ENCODE measurements around the gene SNRNP200.
A peak's percentile ranks its signal among the peaks of the same experiment; 100 is the strongest.

Gene SNRNP200

DNA sequence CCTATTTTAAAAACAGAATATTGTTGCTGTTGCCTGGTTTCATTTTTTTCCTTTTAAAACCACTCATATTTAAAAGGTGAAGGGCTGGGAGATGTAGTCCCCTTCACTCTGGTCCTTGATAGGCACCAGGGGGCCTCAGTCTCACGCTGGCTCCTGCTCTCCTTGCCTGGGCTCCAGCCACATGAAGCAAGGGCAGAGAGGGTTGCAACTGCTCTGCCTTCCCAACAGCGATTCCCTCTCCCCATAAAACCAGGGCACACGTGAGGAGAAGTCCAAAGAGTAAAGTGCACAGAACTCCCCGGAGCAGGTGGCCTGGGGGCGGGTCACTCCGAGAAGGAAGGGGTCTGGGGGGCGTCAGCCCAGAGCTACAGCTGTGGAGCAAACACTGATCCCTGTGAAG, 52.3 kb downstream of the SNRNP200 start:
- DNase-seq (ENCODE audit: insufficient read length, low spot score), result no peak
- FAIRE-seq, result no peak

GRCh38 chr2:96252526-96252925, 52.8 kb downstream of the SNRNP200 start:
- no peak for DNase-seq (ENCODE audit: insufficient read length, low spot score)
- FAIRE-seq, result no peak

GRCh38 chr2:96251721-96252292, 53.5 kb downstream of the SNRNP200 start:
- FAIRE-seq (no peak), DNase-seq (ENCODE audit: insufficient read length, low spot score) (no peak)

DNA sequence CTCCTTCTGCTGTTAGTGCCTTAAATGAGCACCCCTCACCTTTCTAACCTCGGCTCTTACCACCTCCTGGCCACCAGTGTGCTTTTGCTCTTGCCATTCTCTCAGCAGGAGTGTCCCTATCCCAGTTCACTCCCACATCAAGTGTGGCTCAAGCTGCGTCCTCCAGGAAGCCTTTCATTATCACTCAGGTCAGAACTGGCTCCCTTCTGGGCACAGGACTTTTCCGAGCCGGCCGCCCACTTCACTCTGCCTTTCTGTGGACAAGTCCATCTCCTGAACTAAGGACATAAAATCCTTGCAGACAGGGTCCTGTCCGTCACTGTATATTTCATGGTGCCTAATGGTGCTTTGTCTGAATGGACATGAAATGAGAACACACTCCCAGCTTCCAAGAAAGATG, 55.2 kb downstream of the SNRNP200 start:
- FAIRE-seq (no peak), DNase-seq (ENCODE audit: insufficient read length, low spot score) (no peak)

DNA sequence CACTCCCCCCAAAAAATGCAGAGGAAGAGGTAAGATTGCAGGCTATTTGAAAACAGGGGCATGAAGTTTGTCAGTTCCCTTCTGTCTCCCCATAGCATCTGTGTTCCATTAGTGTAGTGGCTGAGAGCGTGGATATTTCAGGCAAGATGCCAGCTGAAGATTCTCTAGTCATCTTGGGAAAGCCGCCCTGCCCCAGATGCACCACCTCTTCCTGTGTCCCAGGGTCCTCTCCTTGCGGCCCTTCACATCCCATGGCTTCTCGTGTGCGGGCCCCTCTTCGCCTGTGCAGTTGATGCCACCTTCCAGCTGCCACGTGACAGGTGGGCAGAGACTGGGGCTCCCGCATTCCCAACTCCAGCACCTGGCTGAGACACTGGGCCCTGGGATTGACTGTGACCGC, 55.7 kb downstream of the SNRNP200 start:
- no peak for FAIRE-seq
- no peak for DNase-seq (ENCODE audit: insufficient read length, low spot score)

- DNase-seq (ENCODE audit: insufficient read length, low spot score), result no peak
- FAIRE-seq, result no peak
Observed at GRCh38 chr2:96248624-96249023, 56.7 kb downstream of the SNRNP200 start.

- FAIRE-seq (no peak), DNase-seq (ENCODE audit: insufficient read length, low spot score) (no peak)
Observed at GRCh38 chr2:96247896-96248295, 57.5 kb downstream of the SNRNP200 start.

GRCh38 chr2:96247009-96247408, 58.3 kb downstream of the SNRNP200 start:
- FAIRE-seq (no peak), DNase-seq (ENCODE audit: insufficient read length, low spot score) (no peak)

- FAIRE-seq (peak; percentile 54), DNase-seq (ENCODE audit: insufficient read length, low spot score) (no peak)
Observed at GRCh38 chr2:96245609-96246390, 59.5 kb downstream of the SNRNP200 start.

DNA sequence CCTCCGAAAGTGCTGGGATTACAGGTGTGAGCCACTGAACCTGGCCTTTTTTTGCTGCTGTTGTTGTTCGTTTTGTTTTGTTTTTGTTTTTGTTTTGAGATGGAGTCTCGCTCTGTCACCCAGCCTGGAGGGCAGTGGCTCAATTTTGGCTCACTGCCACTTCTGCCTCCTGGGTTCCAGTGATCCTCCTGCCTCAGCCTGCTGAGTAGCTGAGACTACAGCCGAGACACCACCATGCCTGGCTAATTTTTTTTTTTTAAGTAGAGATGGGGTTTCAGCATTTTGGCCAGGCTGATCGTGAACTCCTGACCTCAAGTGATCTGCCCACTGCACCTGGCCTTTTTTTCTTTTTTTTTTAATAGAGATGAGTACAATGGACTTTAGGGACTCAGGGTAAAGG, 61.5 kb downstream of the SNRNP200 start:
- DNase-seq (ENCODE audit: insufficient read length, low spot score) (no peak), FAIRE-seq (no peak)

- DNase-seq (ENCODE audit: insufficient read length, low spot score), result no peak
Observed at GRCh38 chr2:96241900-96242611, 63.3 kb downstream of the SNRNP200 start.

DNA sequence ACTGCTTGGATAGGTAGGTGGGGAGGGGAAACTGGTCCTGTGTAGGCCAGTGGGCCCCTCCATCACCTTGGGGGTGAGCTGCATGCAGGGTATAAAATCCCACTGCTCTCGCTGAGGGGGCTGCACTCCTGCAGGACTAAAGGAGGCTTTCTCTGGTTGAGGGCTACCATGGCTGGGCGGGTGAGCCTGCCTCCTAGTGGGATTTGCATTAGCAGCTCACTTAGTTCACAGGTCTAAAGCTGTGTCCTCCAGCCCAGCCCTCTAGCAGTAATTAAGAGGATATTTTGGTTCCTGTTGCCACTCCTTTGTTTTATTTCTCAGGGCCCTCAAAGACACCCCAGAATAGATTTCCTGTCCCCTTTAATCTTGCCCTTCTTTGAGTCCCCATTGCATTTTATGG, 64.1 kb downstream of the SNRNP200 start:
- FAIRE-seq (no peak), DNase-seq (ENCODE audit: insufficient read length, low spot score) (no peak)

More at GRCh38 chr2:96241900-96242611, 63.3 kb downstream of the SNRNP200 start:
- peak; percentile 96 for FAIRE-seq

- FAIRE-seq, result no peak
- no peak for DNase-seq (ENCODE audit: insufficient read length, low spot score)
Observed at GRCh38 chr2:96240341-96241038, 64.9 kb downstream of the SNRNP200 start.

DNA sequence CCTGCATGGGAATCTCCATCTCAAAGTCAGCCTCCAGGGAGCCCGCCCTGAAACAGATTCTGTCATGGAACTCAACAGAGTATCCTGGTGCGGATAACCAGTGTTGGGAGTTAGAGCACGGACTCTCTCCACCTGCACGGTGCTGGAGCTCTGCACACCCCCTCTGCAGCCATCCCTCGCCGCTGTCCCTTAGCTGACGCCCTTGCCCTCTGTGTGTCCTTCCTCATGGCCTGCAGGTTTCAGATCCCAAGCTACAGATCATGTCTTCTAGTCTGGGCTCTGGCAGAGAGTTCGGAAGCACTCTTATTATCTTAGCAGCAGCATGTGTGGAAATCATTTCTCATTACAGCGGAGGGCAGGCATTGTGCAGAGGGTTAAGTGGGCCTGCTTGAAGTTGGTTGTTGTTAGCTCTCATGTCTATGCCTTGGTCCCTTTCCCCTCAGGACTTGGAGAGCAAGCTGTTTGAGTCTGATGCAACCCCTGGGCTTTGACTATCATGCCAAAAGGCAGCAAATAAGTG, 65.5 kb downstream of the SNRNP200 start:
- FAIRE-seq, result no peak
- no peak for DNase-seq (ENCODE audit: insufficient read length, low spot score)

GRCh38 chr2:96239091-96239490, 66.3 kb downstream of the SNRNP200 start:
- DNase-seq (ENCODE audit: insufficient read length, low spot score) (no peak), FAIRE-seq (no peak)

GRCh38 chr2:96238266-96238665, 67.1 kb downstream of the SNRNP200 start:
- DNase-seq (ENCODE audit: insufficient read length, low spot score) (no peak), FAIRE-seq (no peak)

DNA sequence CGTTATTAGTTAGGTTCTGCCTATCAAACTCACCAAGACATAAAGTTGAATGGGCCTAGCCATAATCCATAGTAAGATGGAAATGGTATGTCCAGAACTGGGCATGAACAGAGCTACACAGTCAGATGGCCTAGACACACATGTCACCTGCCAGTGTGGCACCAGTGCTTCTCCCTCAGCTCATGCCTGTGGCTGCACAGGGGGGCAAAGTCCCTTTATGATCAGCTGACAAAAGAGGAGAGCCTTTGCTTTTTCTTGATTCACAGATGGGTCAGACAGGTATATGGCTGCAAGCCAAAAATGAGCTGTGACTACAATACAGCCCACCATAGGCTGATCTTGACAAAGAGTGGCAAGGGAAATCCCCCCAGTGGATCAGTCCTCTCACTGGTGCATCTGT, 68.5 kb downstream of the SNRNP200 start:
- DNase-seq (ENCODE audit: insufficient read length, low spot score) (no peak), FAIRE-seq (no peak)

GRCh38 chr2:96233880-96234316, 71.4 kb downstream of the SNRNP200 start:
- DNase-seq (ENCODE audit: insufficient read length, low spot score), result peak; percentile 53
- peak; percentile 88 for FAIRE-seq

DNA sequence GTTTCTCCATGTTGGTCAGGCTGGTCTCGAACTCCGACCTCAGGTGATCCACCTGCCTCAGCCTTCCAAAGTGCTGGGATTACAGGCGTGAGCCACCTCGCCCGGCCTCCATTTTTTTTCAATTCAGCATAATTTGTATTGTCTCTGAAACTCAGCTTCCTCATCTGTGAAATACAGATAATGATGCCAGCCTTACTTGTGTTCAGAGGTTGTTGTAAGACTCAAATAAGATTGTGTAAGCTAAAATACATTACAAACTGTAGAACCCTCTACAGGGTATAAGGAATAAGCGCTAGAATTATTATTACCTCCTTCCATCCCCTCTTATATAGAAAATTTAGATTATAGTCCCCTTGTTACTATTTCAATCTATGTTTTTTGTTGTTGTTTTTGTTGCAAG, 71.9 kb downstream of the SNRNP200 start:
- FAIRE-seq (no peak), DNase-seq (ENCODE audit: insufficient read length, low spot score) (no peak)

DNA sequence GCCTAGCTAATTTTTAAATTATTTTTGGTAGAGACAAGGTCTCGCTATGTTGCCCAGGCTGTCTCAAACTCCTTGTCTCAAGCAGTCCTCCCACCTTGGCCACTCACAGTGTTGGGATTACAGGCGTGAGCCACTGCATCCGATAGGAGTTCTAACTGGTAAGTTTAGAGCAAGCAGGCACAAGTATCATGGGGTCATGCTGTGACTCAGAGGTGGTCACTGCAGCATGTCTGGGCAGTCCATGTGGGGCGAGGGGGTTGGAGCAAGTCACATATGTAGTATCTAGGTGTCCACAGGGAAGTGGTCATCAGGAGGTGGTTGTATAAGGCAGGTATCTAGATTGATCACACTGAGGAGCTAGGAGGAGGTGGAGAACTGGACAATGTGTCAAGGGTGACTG, 74.0 kb downstream of the SNRNP200 start:
- DNase-seq (ENCODE audit: insufficient read length, low spot score), result no peak
- no peak for FAIRE-seq

DNA sequence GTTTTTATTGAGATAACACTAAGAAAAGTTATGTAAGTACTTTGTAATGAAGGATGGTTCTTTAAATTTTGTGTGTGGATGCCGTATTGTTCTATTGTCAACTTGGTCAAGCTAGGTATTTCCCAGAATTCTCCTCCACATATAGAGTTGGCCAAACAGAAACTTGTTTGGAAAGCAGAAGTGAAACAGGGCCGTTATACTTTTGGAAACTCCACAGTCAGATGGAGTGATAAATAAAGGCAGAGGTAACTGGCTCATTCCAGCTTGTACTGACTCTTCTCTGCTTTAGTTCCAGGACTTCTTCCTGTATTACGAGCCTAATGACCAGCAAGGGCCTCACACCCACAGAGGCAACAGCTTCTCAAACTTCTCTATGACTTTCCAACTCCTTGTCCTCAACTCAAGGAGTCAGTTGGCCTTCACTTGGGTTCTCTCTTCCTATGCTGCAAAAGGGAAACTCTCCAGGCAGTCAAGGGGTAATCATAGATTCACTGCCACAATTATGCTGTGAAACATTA, 80.3 kb downstream of the SNRNP200 start:
- DNase-seq (ENCODE audit: insufficient read length, low spot score) (peak; percentile 25), FAIRE-seq (peak; percentile 97)
